Testis (tissue), 3 donors: ENCODE results near the gene PARVB. TPM values are rescaled to one million over a fixed set of nuclear protein-coding genes. Genes with fewer than 3 reads are reported as not detected.

Source experiments
- DNase-seq: peaks from one replicate; pipeline ENCODE4 v3.0.0-alpha.2; 2019
- H3K27ac ChIP-seq, 2 donors: fragments of 200-600 bp; sonication (generic); one replicate each; pipeline ENCODE4 v1.5.1; 2019
- H3K27me3 ChIP-seq: fragments of 200-600 bp; sonication (generic); one replicate; pipeline ENCODE4 v1.5.1; 2019
- H3K36me3 ChIP-seq: fragments of 200-600 bp; sonication (generic); one replicate; pipeline ENCODE4 v1.5.1; 2017; ENCODE audit warnings: low read depth; ENCODE audit errors: missing control alignments
- H3K4me1 ChIP-seq: fragments of 200-600 bp; sonication (generic); one replicate; pipeline ENCODE4 v1.5.1; 2019
- H3K4me3 ChIP-seq, 2 donors: fragments of 200-600 bp; sonication (generic); one replicate each; pipeline ENCODE4 v1.5.1; 2017 to 2019
- H3K9me3 ChIP-seq: fragments of 200-600 bp; sonication (generic); one replicate; pipeline ENCODE4 v1.5.1; 2017
- CTCF ChIP-seq, 3 experiments: fragments of 450-650 bp in 2 of 3; fragments of 200-600 bp in 1 of 3; sonication (generic) in 1 of 3; IDR thresholded peaks; one replicate each; pipeline ENCODE4 v1.5.1; 2016 to 2019; ENCODE audit warnings: antibody characterized with exemption in 3 of 3, mild to moderate bottlenecking in 2 of 3, moderate library complexity in 1 of 3
- POLR2A ChIP-seq: fragments of 450-650 bp; IDR thresholded peaks from one replicate; pipeline ENCODE4 v1.6.1; 2017; ENCODE audit warnings: antibody characterized with exemption, mild to moderate bottlenecking, moderate library complexity
- WGBS, 2 donors: methylation state at CpG; one replicate each; pipeline ENCODE4 v1.1.5; 2018; 5-methylcytosine and 5-hydroxymethylcytosine counted together
- intact Hi-C: fragments of 100-400 bp; cut with DNase I; formaldehyde crosslinking; loops from one replicate; pipeline ENCODE4 v1.15.1; 2023; ENCODE audit warnings: low total_unique reads
- polyA plus RNA-seq: library from polyadenylated mRNA; stranded (reverse); fragments of 350-450 nt; fragmentation: Illumina TruSeq; extraction: RNeasy Lipid Tissue Mini Kit (QIAGEN cat#74804); gene quantifications from one replicate; pipeline ENCODE4 v1.2.3, GENCODE V29; 2014; ENCODE audit warnings: low read depth, low replicate concordance; ENCODE audit not compliant: insufficient read depth
- total RNA-seq, 2 donors: library from RNA; depleted of rRNA; stranded (reverse); fragments of >200 nt; gene quantifications; one replicate each; pipeline ENCODE4 v1.2.3, GENCODE V29; 2016

Gene PARVB
- total and polyA plus RNA-seq, 3 donors from 2014 or later: 11.6 to 27.5 (median 23.7) TPM

GRCh38 chr22:43988960-43989359 is 35.1 kb upstream of the PARVB start:
- Histone ChIP-seq H3K9me3 (no peaks in the 10 kb centered on the region), H3K27me3 (no peaks in the 10 kb centered on the region), H3K4me1 (no peaks in the 10 kb centered on the region), H3K27ac (no peak overlapping the region), H3K36me3 (no peaks in the 10 kb centered on the region), H3K4me3 (no peak overlapping the region)
- intact Hi-C loops: no loop called here
- 94 to 97% methylated on average over 10 of the region's 10 CpGs for WGBS, 2 donors
- no peak for DNase-seq
- TF ChIP-seq POLR2A (no peak), CTCF (IDR thresholded peaks at IDR 0.05) (no peak)

GRCh38 chr22:43990044-43990443 is 34.1 kb upstream of the PARVB start:
- H3K36me3 ChIP-seq: no peaks in the 10 kb centered on the region

GRCh38 chr22:43991316-43992020 is 32.6 kb upstream of the PARVB start:
- Histone ChIP-seq H3K27ac (no peak overlapping the region), H3K4me3 (no peak overlapping the region), H3K27me3 (no peaks in the 10 kb centered on the region), H3K9me3 (no peaks in the 10 kb centered on the region), H3K4me1 (no peaks in the 10 kb centered on the region), H3K36me3 (no peaks in the 10 kb centered on the region)
- intact Hi-C loops: loop anchor here (5.0 kb wide), 1 partner anchor 636 kb away; no protein-coding TSS in a partner anchor
- TF ChIP-seq CTCF (IDR thresholded peaks at IDR 0.05) (no peak), POLR2A (no peak)
- WGBS, 2 donors: 93 to 94% methylated on average over 11 of the region's 11 CpGs
- DNase-seq: no peak

More at GRCh38 chr22:43990044-43990443, 34.1 kb upstream of the PARVB start:
- WGBS, 2 donors: 89 to 91% methylated on average over 13 of the region's 13 CpGs
- Histone ChIP-seq H3K27ac (no peak overlapping the region), H3K4me1 (no peaks in the 10 kb centered on the region), H3K9me3 (no peaks in the 10 kb centered on the region), H3K27me3 (no peaks in the 10 kb centered on the region), H3K4me3 (no peak overlapping the region)
- TF ChIP-seq POLR2A (no peak), CTCF (IDR thresholded peaks at IDR 0.05) (no peak)
- no peak for DNase-seq
- intact Hi-C loops: loop anchor here (5.0 kb wide), 1 partner anchor 637 kb away; no protein-coding TSS in a partner anchor

- no peak overlapping the region for H3K27ac ChIP-seq
- intact Hi-C loops: loop anchor here (5.0 kb wide), 1 partner anchor 635 kb away; no protein-coding TSS in a partner anchor
- 77 to 89% methylated on average over 15 to 16 of the region's 16 CpGs for WGBS, 2 donors
- DNase-seq: no peak
- H3K4me3 ChIP-seq: no peak overlapping the region
- TF ChIP-seq POLR2A (no peak), CTCF (IDR thresholded peaks at IDR 0.05) (no peak)
- H3K36me3 ChIP-seq: no peaks in the 10 kb centered on the region
- H3K27me3 ChIP-seq: no peaks in the 10 kb centered on the region
- H3K4me1 ChIP-seq: no peaks in the 10 kb centered on the region
- no peaks in the 10 kb centered on the region for H3K9me3 ChIP-seq
These were observed 31.7 kb upstream of the PARVB start for GRCh38 chr22:43992331-43992821.
